A673 (cell line): ENCODE measurements around the gene HOXB7. TPM values are rescaled to one million over a fixed set of nuclear protein-coding genes. Genes with fewer than 3 reads are reported as not detected.

ENCODE experiments used
- BruUV-seq: library from RNA; stranded (reverse); fragments of 400-500 nt; replicated peaks from 2 replicates; lab custom pipeline; 2021; lab: Mats Ljungman, UMichigan
- CTCF ChIA-PET: fragments of 300-600 bp; sonication (Branson Sonifier 250); formaldehyde crosslinking; loops from one replicate; lab custom pipeline; 2022; ENCODE audit warnings: antibody characterized with exemption; lab: Charles Lee
- POLR2A ChIA-PET: fragments of 300-600 bp; sonication (Branson Sonifier 250); formaldehyde crosslinking; loops from one replicate; lab custom pipeline; 2022; ENCODE audit warnings: antibody characterized with exemption; ENCODE audit not compliant: low non-redundant PET; lab: Charles Lee
- DNase-seq: peaks from one replicate; pipeline ENCODE4 v3.0.0-alpha.2; 2015; ENCODE audit warnings: low spot score
- H3K27ac ChIP-seq: fragments of 200-600 bp; sonication (generic); 2 replicates; pipeline ENCODE4 v1.5.1; 2016; ENCODE audit warnings: mixed run types, low read depth, mild to moderate bottlenecking, mixed read lengths, antibody characterized with exemption, low read length; ENCODE audit not compliant: poor library complexity, severe bottlenecking
- H3K27me3 ChIP-seq: fragments of 200-600 bp; sonication (generic); replicated peaks from 2 replicates; pipeline ENCODE4 v1.6.1; 2017; ENCODE audit warnings: mixed run types, low read depth, mild to moderate bottlenecking, mixed read lengths, antibody characterized with exemption, low read length; ENCODE audit not compliant: insufficient read depth, poor library complexity
- H3K36me3 ChIP-seq: fragments of 200-600 bp; sonication (generic); 2 replicates; pipeline ENCODE4 v1.6.1; 2016; ENCODE audit warnings: mixed run types, mild to moderate bottlenecking, mixed read lengths, antibody characterized with exemption, low read length; ENCODE audit not compliant: insufficient read depth, poor library complexity, severe bottlenecking
- H3K4me1 ChIP-seq: fragments of 200-600 bp; sonication (generic); 2 replicates; pipeline ENCODE4 v1.6.1; 2017; ENCODE audit warnings: mixed run types, mild to moderate bottlenecking, mixed read lengths, antibody characterized with exemption, low read length; ENCODE audit not compliant: insufficient read depth, poor library complexity, severe bottlenecking
- H3K4me3 ChIP-seq: fragments of 200-600 bp; sonication (generic); 2 replicates; pipeline ENCODE4 v1.5.1; 2016; ENCODE audit warnings: low read depth, mixed run types, mild to moderate bottlenecking, mixed read lengths, low read length; ENCODE audit not compliant: poor library complexity, severe bottlenecking
- H3K9me3 ChIP-seq: fragments of 200-600 bp; sonication (generic); 2 replicates; pipeline ENCODE4 v1.6.1; 2016; ENCODE audit warnings: mixed run types, low read depth, mild to moderate bottlenecking, mixed read lengths, antibody characterized with exemption, low read length; ENCODE audit not compliant: poor library complexity, severe bottlenecking
- EZH2 ChIP-seq: fragments of 200-600 bp; sonication (generic); IDR thresholded peaks from 2 replicates; pipeline ENCODE4 v1.6.1; 2017; ENCODE audit warnings: borderline replicate concordance, low read depth, mild to moderate bottlenecking, mixed read lengths, antibody characterized with exemption, low read length; ENCODE audit not compliant: poor library complexity, severe bottlenecking
- intact Hi-C: fragments of 100-400 bp; cut with micrococcal nuclease; formaldehyde crosslinking; loops from one replicate; pipeline ENCODE4 v1.10.0; 2022; ENCODE audit not compliant: unreplicated experiment
- total RNA-seq: library from RNA; stranded (reverse); gene quantifications from 2 replicates; pipeline ENCODE4 v1.2.3, GENCODE V29; 2021
- TF ChIP-seq, protein P1 (sequence below): fragments of 300-800, 200-600 bp; sonication (generic); conservative IDR thresholded peaks from 2 replicates; pipeline ENCODE4 v1.5.1; 2017; ENCODE audit warnings: low read depth, mild to moderate bottlenecking, antibody characterized with exemption, low read length, moderate library complexity, mixed read lengths

Gene HOXB7
- total RNA-seq, 1 experiment from 2014 or later, result 32.2 TPM

GRCh38 chr17:48616717-48617470 lies 6.1 kb upstream of the HOXB7 start:
- no peak for DNase-seq
- Histone ChIP-seq H3K9me3 (no peaks in the 10 kb centered on the region), H3K4me1 (peaks cover 19% of the 10 kb centered on the region), H3K27ac (no peak overlapping the region), H3K36me3 (no peaks in the 10 kb centered on the region), H3K27me3 (no peaks in the 10 kb centered on the region), H3K4me3 (no peak overlapping the region)
- ChIA-PET CTCF (interaction anchor here (0.6 kb wide), 1 partner anchor 12 kb away, joined by 3 read pairs; the partner anchor contains the start of gene HOXB6), POLR2A (no interaction called here)
- TF ChIP-seq EZH2, result no peak
- TF ChIP-seq, protein P1, sequence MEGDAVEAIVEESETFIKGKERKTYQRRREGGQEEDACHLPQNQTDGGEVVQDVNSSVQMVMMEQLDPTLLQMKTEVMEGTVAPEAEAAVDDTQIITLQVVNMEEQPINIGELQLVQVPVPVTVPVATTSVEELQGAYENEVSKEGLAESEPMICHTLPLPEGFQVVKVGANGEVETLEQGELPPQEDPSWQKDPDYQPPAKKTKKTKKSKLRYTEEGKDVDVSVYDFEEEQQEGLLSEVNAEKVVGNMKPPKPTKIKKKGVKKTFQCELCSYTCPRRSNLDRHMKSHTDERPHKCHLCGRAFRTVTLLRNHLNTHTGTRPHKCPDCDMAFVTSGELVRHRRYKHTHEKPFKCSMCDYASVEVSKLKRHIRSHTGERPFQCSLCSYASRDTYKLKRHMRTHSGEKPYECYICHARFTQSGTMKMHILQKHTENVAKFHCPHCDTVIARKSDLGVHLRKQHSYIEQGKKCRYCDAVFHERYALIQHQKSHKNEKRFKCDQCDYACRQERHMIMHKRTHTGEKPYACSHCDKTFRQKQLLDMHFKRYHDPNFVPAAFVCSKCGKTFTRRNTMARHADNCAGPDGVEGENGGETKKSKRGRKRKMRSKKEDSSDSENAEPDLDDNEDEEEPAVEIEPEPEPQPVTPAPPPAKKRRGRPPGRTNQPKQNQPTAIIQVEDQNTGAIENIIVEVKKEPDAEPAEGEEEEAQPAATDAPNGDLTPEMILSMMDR, result no peak
- no TSS peak for BruUV-seq
- intact Hi-C loops, result loop anchor here (5.0 kb wide), 3 partner anchors 280 to 465 kb away; no protein-coding TSS in a partner anchor

GRCh38 chr17:48615963-48616716 lies 5.3 kb upstream of the HOXB7 start:
- ChIA-PET CTCF (interaction anchor here (0.5 to 1.0 kb wide), 2 partner anchors 20 to 279 kb away, joined by 3 read pairs; no protein-coding TSS in a partner anchor), POLR2A (no interaction called here)
- DNase-seq, result no peak
- no TSS peak for BruUV-seq
- Histone ChIP-seq H3K9me3 (no peaks in the 10 kb centered on the region), H3K27me3 (no peaks in the 10 kb centered on the region), H3K27ac (no peak overlapping the region), H3K4me1 (peaks cover 22% of the 10 kb centered on the region), H3K36me3 (no peaks in the 10 kb centered on the region), H3K4me3 (peak overlapping the region; percentile 87)
- TF ChIP-seq, protein P1, result no peak
- no peak for TF ChIP-seq EZH2
- intact Hi-C loops, result loop anchor here (5.0 kb wide), 3 partner anchors 279 to 464 kb away; no protein-coding TSS in a partner anchor
